ENCODE data around the gene TRIO.

- TF ChIP-seq CTCF (optimal IDR thresholded peaks at IDR 0.05 in 1 of 3, IDR thresholded peaks at IDR 0.05 in 1 of 3, conservative IDR thresholded peaks at IDR 0.05 in 1 of 3; ENCODE audit: extremely low read depth in 1 of 3, insufficient read depth in 2 of 3, low read length in 3 of 3) = no peak
- TF ChIP-seq EZH2 (IDR thresholded peaks at IDR 0.05; ENCODE audit: low read length) = no peak
Observed at GRCh38 chr5:14292766-14293658, 149.9 kb downstream of the TRIO start.

Measured in keratinocyte (primary cell).